ENCODE data around the gene MED26.

The MED26 gene

GRCh38 chr19:16576690-16577530, 51.1 kb downstream of the MED26 start:
- H3K4me1 ChIP-seq (ENCODE audit: control extremely low read depth in 1 of 4, control insufficient read depth in 4 of 4, insufficient read depth in 4 of 4, low read length in 3 of 4): peaks cover 6 to 34% (median 21%) of the 10 kb centered on the region in 4 experiments
- DNase-seq: no peak
- no peaks in the 10 kb centered on the region for H3K9me3 ChIP-seq (ENCODE audit: control extremely low read depth in 1 of 5, control insufficient read depth in 4 of 5, insufficient read depth in 2 of 5, low read depth in 1 of 5, low read length in 4 of 5)
- H3K27me3 ChIP-seq (replicated peaks in 2 of 5; ENCODE audit: control insufficient read depth in 4 of 5, insufficient read depth in 5 of 5, low read length in 4 of 5): no peaks in the 10 kb centered on the region
- CTCF ChIA-PET: interaction anchor here (0.9 to 1.3 kb wide), 2 partner anchors 35 to 41 kb away, joined by 3 read pairs; no protein-coding TSS in a partner anchor
- H3K27ac ChIP-seq (ENCODE audit: insufficient read depth in 1 of 2, low read depth in 1 of 2, low read length in 2 of 2, poor library complexity in 1 of 2, severe bottlenecking in 2 of 2): no peak overlapping the region
- no peak overlapping the region for H3K4me3 ChIP-seq (ENCODE audit: control insufficient read depth in 1 of 7, extremely low read depth in 1 of 7, insufficient read depth in 4 of 7, low read depth in 2 of 7, low read length in 6 of 7)
- POLR2A ChIA-PET: interaction anchor here (0.7 to 1.3 kb wide), 2 partner anchors 8 to 10 kb away, joined by 3 to 4 read pairs; no protein-coding TSS in a partner anchor
- peaks cover 0 to 63% (median 35%) of the 10 kb centered on the region in 4 experiments for H3K36me3 ChIP-seq (ENCODE audit: control insufficient read depth in 4 of 4, insufficient read depth in 4 of 4, low read length in 3 of 4)
- WGBS (ENCODE audit: insufficient coverage): 96% methylated on average over 47 of the region's 52 CpGs

GRCh38 chr19:16575861-16576689, 51.9 kb downstream of the MED26 start:
- Histone ChIP-seq H3K27me3 (replicated peaks in 2 of 5; ENCODE audit: control insufficient read depth in 4 of 5, insufficient read depth in 5 of 5, low read length in 4 of 5) (no peaks in the 10 kb centered on the region), H3K27ac (ENCODE audit: insufficient read depth in 1 of 2, low read depth in 1 of 2, low read length in 2 of 2, poor library complexity in 1 of 2, severe bottlenecking in 2 of 2) (no peak overlapping the region), H3K4me1 (ENCODE audit: control extremely low read depth in 1 of 4, control insufficient read depth in 4 of 4, insufficient read depth in 4 of 4, low read length in 3 of 4) (peaks cover 7 to 40% (median 29%) of the 10 kb centered on the region in 4 experiments), H3K9me3 (ENCODE audit: control extremely low read depth in 1 of 5, control insufficient read depth in 4 of 5, insufficient read depth in 2 of 5, low read depth in 1 of 5, low read length in 4 of 5) (no peaks in the 10 kb centered on the region), H3K4me3 (ENCODE audit: control insufficient read depth in 1 of 7, extremely low read depth in 1 of 7, insufficient read depth in 4 of 7, low read depth in 2 of 7, low read length in 6 of 7) (no peak overlapping the region), H3K36me3 (ENCODE audit: control insufficient read depth in 4 of 4, insufficient read depth in 4 of 4, low read length in 3 of 4) (peaks cover 0 to 59% (median 35%) of the 10 kb centered on the region in 4 experiments)
- no peak for DNase-seq
- WGBS (ENCODE audit: insufficient coverage): 94% methylated on average over 48 of the region's 48 CpGs
- ChIA-PET POLR2A (interaction anchor here (1.3 kb wide), 1 partner anchor 9 kb away, joined by 3 read pairs; no protein-coding TSS in a partner anchor), CTCF (no interaction called here)

GRCh38 chr19:16575282-16575681, 52.7 kb downstream of the MED26 start:
- no peak for DNase-seq
- peaks cover 0 to 58% (median 35%) of the 10 kb centered on the region in 4 experiments for H3K36me3 ChIP-seq (ENCODE audit: control insufficient read depth in 4 of 4, insufficient read depth in 4 of 4, low read length in 3 of 4)
- H3K4me1 ChIP-seq (ENCODE audit: control extremely low read depth in 1 of 4, control insufficient read depth in 4 of 4, insufficient read depth in 4 of 4, low read length in 3 of 4): peaks cover 8 to 48% (median 32%) of the 10 kb centered on the region in 4 experiments
- H3K4me3 ChIP-seq (ENCODE audit: control insufficient read depth in 1 of 7, extremely low read depth in 1 of 7, insufficient read depth in 4 of 7, low read depth in 2 of 7, low read length in 6 of 7): no peak overlapping the region
- H3K27ac ChIP-seq (ENCODE audit: insufficient read depth in 1 of 2, low read depth in 1 of 2, low read length in 2 of 2, poor library complexity in 1 of 2, severe bottlenecking in 2 of 2): no peak overlapping the region
- no peaks in the 10 kb centered on the region for H3K27me3 ChIP-seq (replicated peaks in 2 of 5; ENCODE audit: control insufficient read depth in 4 of 5, insufficient read depth in 5 of 5, low read length in 4 of 5)
- POLR2A ChIA-PET: interaction anchor here (1.3 kb wide), 1 partner anchor 10 kb away, joined by 3 read pairs; no protein-coding TSS in a partner anchor
- no peaks in the 10 kb centered on the region for H3K9me3 ChIP-seq (ENCODE audit: control extremely low read depth in 1 of 5, control insufficient read depth in 4 of 5, insufficient read depth in 2 of 5, low read depth in 1 of 5, low read length in 4 of 5)
- CTCF ChIA-PET: no interaction called here
- WGBS (ENCODE audit: insufficient coverage): 100% methylated on average over 2 of the region's 2 CpGs

GRCh38 chr19:16573925-16574324, 54.1 kb downstream of the MED26 start:
- ChIA-PET CTCF (interaction anchor here (0.8 to 3.6 kb wide), 6 partner anchors 8 to 73 kb away, joined by 3 to 17 read pairs (median 4); partner anchors contain the start of gene MED26), POLR2A (interaction anchor here (1.0 to 4.4 kb wide), 4 partner anchors 8 to 54 kb away, joined by 4 to 16 read pairs (median 10); partner anchors contain the start of gene MED26)
- Histone ChIP-seq H3K9me3 (ENCODE audit: control extremely low read depth in 1 of 5, control insufficient read depth in 4 of 5, insufficient read depth in 2 of 5, low read depth in 1 of 5, low read length in 4 of 5) (no peaks in the 10 kb centered on the region), H3K27me3 (replicated peaks in 2 of 5; ENCODE audit: control insufficient read depth in 4 of 5, insufficient read depth in 5 of 5, low read length in 4 of 5) (no peaks in the 10 kb centered on the region), H3K27ac (ENCODE audit: insufficient read depth in 1 of 2, low read depth in 1 of 2, low read length in 2 of 2, poor library complexity in 1 of 2, severe bottlenecking in 2 of 2) (peak overlapping the region in 1 of 2 experiments; percentile 92), H3K36me3 (ENCODE audit: control insufficient read depth in 4 of 4, insufficient read depth in 4 of 4, low read length in 3 of 4) (peaks cover 2 to 64% (median 32%) of the 10 kb centered on the region in 4 experiments), H3K4me3 (ENCODE audit: control insufficient read depth in 1 of 7, extremely low read depth in 1 of 7, insufficient read depth in 4 of 7, low read depth in 2 of 7, low read length in 6 of 7) (peak overlapping the region in 3 of 7 experiments; percentile 25 to 98 (median 98)), H3K4me1 (ENCODE audit: control extremely low read depth in 1 of 4, control insufficient read depth in 4 of 4, insufficient read depth in 4 of 4, low read length in 3 of 4) (peaks cover 8 to 37% (median 24%) of the 10 kb centered on the region in 4 experiments)
- DNase-seq: no peak

GRCh38 chr19:16573296-16573695, 54.7 kb downstream of the MED26 start:
- peaks cover 2 to 66% (median 29%) of the 10 kb centered on the region in 4 experiments for H3K36me3 ChIP-seq (ENCODE audit: control insufficient read depth in 4 of 4, insufficient read depth in 4 of 4, low read length in 3 of 4)
- H3K4me1 ChIP-seq (ENCODE audit: control extremely low read depth in 1 of 4, control insufficient read depth in 4 of 4, insufficient read depth in 4 of 4, low read length in 3 of 4): peaks cover 8 to 37% (median 24%) of the 10 kb centered on the region in 4 experiments
- WGBS (ENCODE audit: insufficient coverage): 82% methylated on average over 13 of the region's 13 CpGs
- ChIA-PET CTCF (interaction anchor here (1.0 to 3.6 kb wide), 6 partner anchors 9 to 73 kb away, joined by 3 to 17 read pairs (median 5); partner anchors contain the start of gene MED26), POLR2A (interaction anchor here (1.0 to 4.4 kb wide), 4 partner anchors 9 to 55 kb away, joined by 4 to 16 read pairs (median 10); partner anchors contain the start of gene MED26)
- H3K27me3 ChIP-seq (replicated peaks in 2 of 5; ENCODE audit: control insufficient read depth in 4 of 5, insufficient read depth in 5 of 5, low read length in 4 of 5): no peaks in the 10 kb centered on the region
- H3K9me3 ChIP-seq (ENCODE audit: control extremely low read depth in 1 of 5, control insufficient read depth in 4 of 5, insufficient read depth in 2 of 5, low read depth in 1 of 5, low read length in 4 of 5): no peaks in the 10 kb centered on the region
- peak overlapping the region; percentile 86 to 92 for H3K27ac ChIP-seq (ENCODE audit: insufficient read depth in 1 of 2, low read depth in 1 of 2, low read length in 2 of 2, poor library complexity in 1 of 2, severe bottlenecking in 2 of 2)
- peak overlapping the region in 6 of 7 experiments; percentile 86 to 98 (median 96) for H3K4me3 ChIP-seq (ENCODE audit: control insufficient read depth in 1 of 7, extremely low read depth in 1 of 7, insufficient read depth in 4 of 7, low read depth in 2 of 7, low read length in 6 of 7)
- no peak for DNase-seq

DNA sequence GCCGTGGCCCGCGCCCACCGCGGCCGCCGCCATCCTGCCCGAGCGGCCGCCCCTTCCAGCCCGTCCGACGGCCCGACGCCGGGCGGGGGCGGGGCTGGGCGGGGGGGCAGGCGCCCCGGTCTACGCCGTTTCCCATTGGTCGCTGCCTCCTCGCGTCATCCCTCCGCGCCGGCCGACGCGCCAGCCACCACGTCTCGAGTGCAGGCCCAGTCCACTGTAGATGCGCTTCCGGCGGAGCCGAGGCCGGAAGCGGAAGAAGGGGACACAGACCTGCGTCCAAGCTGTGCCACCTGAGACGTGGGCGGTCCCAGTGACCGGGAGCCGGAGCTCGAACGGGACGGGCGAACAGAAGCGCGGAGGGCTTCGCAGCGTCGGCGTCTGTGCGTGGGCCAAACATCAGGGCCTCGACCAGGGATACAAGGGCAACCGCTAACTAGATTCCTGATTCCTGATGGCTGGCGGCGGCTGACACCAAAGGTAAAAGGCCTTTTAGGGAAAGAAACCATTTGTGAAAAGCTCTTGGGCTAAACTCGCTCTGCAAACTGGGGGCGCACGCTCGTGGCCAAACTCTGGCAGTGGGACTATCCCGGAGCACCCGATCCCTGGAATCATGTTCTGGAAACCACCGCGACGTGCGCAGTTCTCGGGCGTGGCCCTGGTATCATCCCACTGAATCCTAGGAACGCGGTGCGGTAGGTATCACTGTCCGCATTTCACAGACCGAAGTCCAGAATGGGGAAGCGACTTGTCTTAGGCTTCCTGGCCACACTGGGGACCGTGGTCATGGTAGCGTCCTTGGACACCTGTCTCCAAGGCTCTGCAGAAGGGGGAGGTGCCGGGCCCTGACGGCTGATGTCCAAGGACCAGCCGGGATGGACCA, 55.4 kb downstream of the MED26 start, which contains the start of gene SLC35E1:
TSS of gene SLC35E1 (minus strand) at position 84 of the 880 bp plus-strand sequence. CDS start at position 33, 51 bp downstream.
- no peaks in the 10 kb centered on the region for H3K27me3 ChIP-seq (replicated peaks in 2 of 5; ENCODE audit: control insufficient read depth in 4 of 5, insufficient read depth in 5 of 5, low read length in 4 of 5)
- H3K36me3 ChIP-seq (ENCODE audit: control insufficient read depth in 4 of 4, insufficient read depth in 4 of 4, low read length in 3 of 4): peaks cover 2 to 65% (median 24%) of the 10 kb centered on the region in 4 experiments
- under 1% methylated on average over 81 of the region's 83 CpGs for WGBS (ENCODE audit: insufficient coverage)
- peak within 1 kb of the TSS; percentile 86 to 92 for H3K27ac ChIP-seq (ENCODE audit: insufficient read depth in 1 of 2, low read depth in 1 of 2, low read length in 2 of 2, poor library complexity in 1 of 2, severe bottlenecking in 2 of 2)
- DNase-seq: peak; percentile 92 to 95 (median 93)
- CTCF ChIA-PET: interaction anchor here (1.0 to 3.6 kb wide), 5 partner anchors 10 to 74 kb away, joined by 3 to 17 read pairs (median 5); partner anchors contain the start of gene MED26
- no peaks in the 10 kb centered on the region for H3K9me3 ChIP-seq (ENCODE audit: control extremely low read depth in 1 of 5, control insufficient read depth in 4 of 5, insufficient read depth in 2 of 5, low read depth in 1 of 5, low read length in 4 of 5)
- POLR2A ChIA-PET: interaction anchor here (0.6 to 4.4 kb wide), 4 partner anchors 10 to 55 kb away, joined by 3 to 16 read pairs (median 10); partner anchors contain the start of gene MED26
- peaks cover 8 to 37% (median 24%) of the 10 kb centered on the region in 4 experiments for H3K4me1 ChIP-seq (ENCODE audit: control extremely low read depth in 1 of 4, control insufficient read depth in 4 of 4, insufficient read depth in 4 of 4, low read length in 3 of 4)
- peak within 1 kb of the TSS; percentile 79 to 98 (median 95) for H3K4me3 ChIP-seq (ENCODE audit: control insufficient read depth in 1 of 7, extremely low read depth in 1 of 7, insufficient read depth in 4 of 7, low read depth in 2 of 7, low read length in 6 of 7)
